Caco-2 (cell line): ENCODE data around the gene C1orf198. TPM values are rescaled to one million over a fixed set of nuclear protein-coding genes. Genes with fewer than 3 reads are reported as not detected.

Experiments
- BruUV-seq: library from RNA; stranded (reverse); fragments of 400-500 nt; replicated peaks from 2 replicates; lab custom pipeline; 2021; lab: Mats Ljungman, UMichigan
- CTCF ChIA-PET: fragments of 300-600 bp; sonication (Branson Sonifier 250); formaldehyde crosslinking; loops from one replicate; lab custom pipeline; 2022; ENCODE audit warnings: antibody characterized with exemption; lab: Charles Lee
- POLR2A ChIA-PET: fragments of 300-600 bp; sonication (Branson Sonifier 250); formaldehyde crosslinking; loops from one replicate; lab custom pipeline; 2022; ENCODE audit warnings: antibody characterized with exemption; lab: Charles Lee
- DNase-seq, 2 experiments: peaks; one replicate each; pipeline versions ENCODE4 v3.0.0 to v3.0.0-alpha.2; 2020 to 2022
- H3K27me3 ChIP-seq: replicated peaks from 2 replicates; pipeline ENCODE4 v1.6.0; 2011; ENCODE audit warnings: low read length; ENCODE audit not compliant: control insufficient read depth, insufficient read depth
- H3K36me3 ChIP-seq: 2 replicates; pipeline ENCODE4 v1.5.1; 2011; ENCODE audit warnings: low read length; ENCODE audit not compliant: control insufficient read depth, insufficient read depth
- H3K4me1 ChIP-seq: fragments of 250-450 bp; sonication (Bioruptor Pico); 2 replicates; pipeline ENCODE4 v1.5.1; 2020; ENCODE audit warnings: mild to moderate bottlenecking
- H3K4me3 ChIP-seq: 2 replicates; pipeline ENCODE4 v1.5.1; 2011; ENCODE audit warnings: low read depth, mild to moderate bottlenecking, control low read depth, low read length
- H3K9me3 ChIP-seq: fragments of 250-450 bp; sonication (Bioruptor Pico); 2 replicates; pipeline ENCODE4 v1.5.1; 2020; ENCODE audit warnings: mild to moderate bottlenecking, moderate library complexity
- H3K27ac Mint-ChIP-seq: one replicate; pipeline ENCODE4 v1.8.0; 2022; ENCODE audit warnings: mixed read lengths; ENCODE audit not compliant: unreplicated experiment
- H3K27me3 Mint-ChIP-seq: one replicate; pipeline ENCODE4 v1.8.0; 2022; ENCODE audit warnings: mixed read lengths; ENCODE audit not compliant: insufficient read depth, unreplicated experiment
- H3K36me3 Mint-ChIP-seq: one replicate; pipeline ENCODE4 v1.8.0; 2022; ENCODE audit warnings: mild to moderate bottlenecking, mixed read lengths; ENCODE audit not compliant: insufficient read depth, unreplicated experiment
- H3K4me1 Mint-ChIP-seq: one replicate; pipeline ENCODE4 v1.8.0; 2022; ENCODE audit warnings: low read depth, mixed read lengths; ENCODE audit not compliant: unreplicated experiment
- H3K4me3 Mint-ChIP-seq: one replicate; pipeline ENCODE4 v1.8.0; 2022; ENCODE audit warnings: mild to moderate bottlenecking, moderate library complexity, mixed read lengths; ENCODE audit not compliant: unreplicated experiment
- H3K9me3 Mint-ChIP-seq: one replicate; pipeline ENCODE4 v1.8.0; 2022; ENCODE audit warnings: mixed read lengths; ENCODE audit not compliant: unreplicated experiment
- CTCF ChIP-seq, 2 experiments: fragments of 200-600 bp in 1 of 2; IDR thresholded peaks; 1 replicate in 1 of 2; 2 replicates in 1 of 2; pipeline versions ENCODE4 v1.5.1 to v1.8.0; 2011 to 2022; ENCODE audit warnings: antibody characterized with exemption in 1 of 2, control low read depth in 1 of 2, inconsistent platforms in 1 of 2, low read depth in 1 of 2, low read length in 1 of 2, mild to moderate bottlenecking in 1 of 2, moderate library complexity in 1 of 2; ENCODE audit not compliant: insufficient read depth in 1 of 2, severe bottlenecking in 1 of 2, unreplicated experiment in 1 of 2
- intact Hi-C: fragments of 100-400 bp; cut with micrococcal nuclease; formaldehyde crosslinking; loops from one replicate; pipeline ENCODE4 v1.10.0; 2022; ENCODE audit not compliant: unreplicated experiment
- total RNA-seq: library from RNA; stranded (reverse); gene quantifications from 2 replicates; pipeline ENCODE4 v1.2.3, GENCODE V29; 2022

Gene C1orf198
- total RNA-seq, 1 experiment from 2014 or later = 92.2 TPM

DNA sequence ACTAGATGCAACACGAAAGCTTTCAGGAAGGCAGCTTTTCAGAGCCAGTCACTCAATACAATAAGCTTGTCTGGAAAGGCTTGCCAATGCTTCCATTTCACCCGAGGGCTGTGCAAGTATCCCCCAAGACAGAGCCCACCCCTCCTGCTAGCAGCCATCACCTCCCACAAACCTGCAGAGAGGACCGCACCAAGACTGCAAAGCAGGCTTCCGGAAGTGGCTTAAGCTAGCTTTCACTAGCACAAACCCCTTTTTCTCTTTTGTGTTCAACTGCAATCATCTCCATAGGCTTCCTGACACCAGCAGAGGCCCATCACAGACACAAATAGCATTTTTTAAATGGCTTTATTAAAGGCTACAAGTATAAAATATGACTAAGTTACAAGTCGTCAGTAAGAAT lies 31.5 kb downstream of the C1orf198 start:
- intact Hi-C loops = no loop called here
- no peaks in the 10 kb centered on the region for H3K4me1 ChIP-seq
- peaks cover 5% of the 10 kb centered on the region; the same call in 1 of the 2 replicates for H3K36me3 ChIP-seq
- no peak for DNase-seq
- Mint-ChIP-seq H3K36me3 (peaks cover 50% of the 10 kb centered on the region), H3K27me3 (no peaks in the 10 kb centered on the region), H3K4me3 (no peak overlapping the region), H3K27ac (no peak overlapping the region), H3K4me1 (peaks cover 4% of the 10 kb centered on the region), H3K9me3 (no peaks in the 10 kb centered on the region)
- no peak for TF ChIP-seq CTCF (IDR thresholded peaks at IDR 0.05; ENCODE audit: insufficient read depth in 1 of 2, low read depth in 1 of 2, low read length in 1 of 2, severe bottlenecking in 1 of 2, unreplicated experiment in 1 of 2)
- ChIA-PET CTCF (no interaction called here), POLR2A (no interaction called here)
- H3K9me3 ChIP-seq = no peaks in the 10 kb centered on the region
- no peaks in the 10 kb centered on the region for H3K27me3 ChIP-seq
- H3K4me3 ChIP-seq = no peak overlapping the region
- no TSS peak for BruUV-seq

GRCh38 chr1:230836347-230836746 lies 32.0 kb downstream of the C1orf198 start:
- H3K9me3 ChIP-seq = no peaks in the 10 kb centered on the region
- no peaks in the 10 kb centered on the region for H3K4me1 ChIP-seq
- no peaks in the 10 kb centered on the region for H3K27me3 ChIP-seq
- peaks cover 5% of the 10 kb centered on the region; the same call in 1 of the 2 replicates for H3K36me3 ChIP-seq
- Mint-ChIP-seq H3K36me3 (peaks cover 46% of the 10 kb centered on the region), H3K27ac (no peak overlapping the region), H3K9me3 (no peaks in the 10 kb centered on the region), H3K27me3 (no peaks in the 10 kb centered on the region), H3K4me3 (no peak overlapping the region), H3K4me1 (peaks cover 4% of the 10 kb centered on the region)
- CTCF ChIA-PET = no interaction called here
- intact Hi-C loops = no loop called here
- BruUV-seq = no TSS peak
- H3K4me3 ChIP-seq = no peak overlapping the region
- no peak for TF ChIP-seq CTCF (IDR thresholded peaks at IDR 0.05; ENCODE audit: insufficient read depth in 1 of 2, low read depth in 1 of 2, low read length in 1 of 2, severe bottlenecking in 1 of 2, unreplicated experiment in 1 of 2)
- no peak for DNase-seq
- POLR2A ChIA-PET = no interaction called here

DNA sequence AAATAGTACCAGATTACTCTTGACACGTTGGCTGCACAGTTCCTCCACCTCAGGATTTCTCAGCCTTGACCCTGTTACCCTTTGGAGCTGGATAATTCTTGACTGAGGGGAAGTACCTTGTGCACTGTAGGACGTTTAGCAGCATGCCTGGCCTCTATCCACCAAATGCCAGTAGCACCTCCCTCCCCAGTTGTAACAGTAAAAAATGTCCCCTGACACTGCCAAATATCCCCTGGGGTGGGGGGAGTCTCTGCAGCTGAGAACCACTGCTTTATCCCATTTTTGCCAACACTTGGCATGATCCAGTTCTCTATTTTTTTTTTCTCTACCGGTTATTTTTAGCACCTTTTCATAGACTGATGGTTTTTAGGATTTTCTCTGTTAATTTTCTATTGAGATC lies 34.0 kb downstream of the C1orf198 start:
- H3K4me3 ChIP-seq = no peak overlapping the region
- no peaks in the 10 kb centered on the region for H3K27me3 ChIP-seq
- no peak overlapping the region for H3K4me3 Mint-ChIP-seq
- CTCF ChIA-PET = interaction anchor here (1.0 kb wide), 1 partner anchor 36 kb away, joined by 3 read pairs; no protein-coding TSS in a partner anchor
- H3K4me1 ChIP-seq = no peaks in the 10 kb centered on the region
- no TSS peak for BruUV-seq
- DNase-seq = no peak
- no peak overlapping the region for H3K27ac Mint-ChIP-seq
- intact Hi-C loops = no loop called here
- POLR2A ChIA-PET = no interaction called here
- H3K36me3 ChIP-seq = peaks cover 3% of the 10 kb centered on the region; the same call in 1 of the 2 replicates
- peaks cover 25% of the 10 kb centered on the region for H3K36me3 Mint-ChIP-seq
- H3K27me3 Mint-ChIP-seq = no peaks in the 10 kb centered on the region
- H3K4me1 Mint-ChIP-seq = peaks cover 4% of the 10 kb centered on the region
- TF ChIP-seq CTCF (IDR thresholded peaks at IDR 0.05; ENCODE audit: insufficient read depth in 1 of 2, low read depth in 1 of 2, low read length in 1 of 2, severe bottlenecking in 1 of 2, unreplicated experiment in 1 of 2) = no peak
- H3K9me3 ChIP-seq = no peaks in the 10 kb centered on the region
- no peaks in the 10 kb centered on the region for H3K9me3 Mint-ChIP-seq
